ENCODE results near the gene OIP5. TPM values are rescaled to one million over a fixed set of nuclear protein-coding genes. Genes with fewer than 3 reads are reported as not detected.
"Not testable (repeated sequence)": the region's sequence is repeated elsewhere in the genome, so short reads cannot be mapped to it uniquely, and the experiment has no call there.

Gene OIP5
- total RNA-seq, 1 donor from 2014 or later = not detected

- Histone ChIP-seq H3K27ac (peak overlapping the region; percentile 72), H3K9me3 (no peaks in the 10 kb centered on the region), H3K4me3 (peak overlapping the region; percentile 86 to 88), H3K27me3 (no peaks in the 10 kb centered on the region), H3K36me3 (no peaks in the 10 kb centered on the region), H3K4me1 (peaks cover 6% of the 10 kb centered on the region)
- no peak for DNase-seq (ENCODE audit: extremely low spot score in 2 of 2)
- intact Hi-C loops (cut with DNase I) = no loop called here
- TF ChIP-seq POLR2AphosphoS5 (IDR thresholded peaks at IDR 0.05; ENCODE audit: insufficient read depth in 1 of 2, low read depth in 1 of 2) (no peak), POLR2A (IDR thresholded peaks at IDR 0.05) (no peak)
- TF ChIP-seq, protein P1, sequence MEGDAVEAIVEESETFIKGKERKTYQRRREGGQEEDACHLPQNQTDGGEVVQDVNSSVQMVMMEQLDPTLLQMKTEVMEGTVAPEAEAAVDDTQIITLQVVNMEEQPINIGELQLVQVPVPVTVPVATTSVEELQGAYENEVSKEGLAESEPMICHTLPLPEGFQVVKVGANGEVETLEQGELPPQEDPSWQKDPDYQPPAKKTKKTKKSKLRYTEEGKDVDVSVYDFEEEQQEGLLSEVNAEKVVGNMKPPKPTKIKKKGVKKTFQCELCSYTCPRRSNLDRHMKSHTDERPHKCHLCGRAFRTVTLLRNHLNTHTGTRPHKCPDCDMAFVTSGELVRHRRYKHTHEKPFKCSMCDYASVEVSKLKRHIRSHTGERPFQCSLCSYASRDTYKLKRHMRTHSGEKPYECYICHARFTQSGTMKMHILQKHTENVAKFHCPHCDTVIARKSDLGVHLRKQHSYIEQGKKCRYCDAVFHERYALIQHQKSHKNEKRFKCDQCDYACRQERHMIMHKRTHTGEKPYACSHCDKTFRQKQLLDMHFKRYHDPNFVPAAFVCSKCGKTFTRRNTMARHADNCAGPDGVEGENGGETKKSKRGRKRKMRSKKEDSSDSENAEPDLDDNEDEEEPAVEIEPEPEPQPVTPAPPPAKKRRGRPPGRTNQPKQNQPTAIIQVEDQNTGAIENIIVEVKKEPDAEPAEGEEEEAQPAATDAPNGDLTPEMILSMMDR (IDR thresholded peaks at IDR 0.05) = no peak
Measured at GRCh38 chr15:41333026-41333562, 703 bp upstream of the OIP5 start.

GRCh38 chr15:41331833-41332193, 578 bp downstream of the OIP5 start:
- intact Hi-C loops (cut with DNase I) = no loop called here
- peak overlapping the region; percentile 72 for H3K27ac ChIP-seq
- H3K4me3 ChIP-seq = peak overlapping the region; percentile 86 to 88
- no peak for TF ChIP-seq POLR2AphosphoS5 (IDR thresholded peaks at IDR 0.05; ENCODE audit: insufficient read depth in 1 of 2, low read depth in 1 of 2)
- TF ChIP-seq, protein P1 (IDR thresholded peaks at IDR 0.05) = peak in 2 of 3 experiments; percentile 36 to 63
- no peaks in the 10 kb centered on the region for H3K9me3 ChIP-seq
- H3K27me3 ChIP-seq = no peaks in the 10 kb centered on the region
- peaks cover 6% of the 10 kb centered on the region for H3K4me1 ChIP-seq
- DNase-seq (ENCODE audit: extremely low spot score in 2 of 2) = peak in 1 of 2 donors; percentile 89
- H3K36me3 ChIP-seq = no peaks in the 10 kb centered on the region

DNA sequence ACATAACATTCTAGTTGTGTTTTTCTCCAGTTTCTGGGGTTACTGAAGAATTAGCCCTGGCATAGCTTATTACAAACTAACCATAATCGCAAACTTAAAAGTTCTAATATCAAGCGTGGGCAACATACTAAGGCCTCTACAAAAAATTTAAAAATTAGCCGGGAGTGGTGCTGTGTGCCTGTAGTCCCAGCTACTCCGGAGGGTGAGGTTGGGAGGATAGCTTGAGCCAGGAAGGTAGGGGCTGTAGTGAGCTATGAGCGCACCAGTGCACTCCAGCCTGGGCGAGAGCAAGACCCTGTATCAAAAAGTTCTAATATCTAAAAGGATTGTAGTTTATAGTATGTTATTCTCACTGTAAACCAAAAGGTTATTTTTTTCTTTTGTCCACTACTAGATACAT, 1.1 kb downstream of the OIP5 start:
- Histone ChIP-seq H3K27me3 (no peaks in the 10 kb centered on the region), H3K4me3 (no peak overlapping the region), H3K9me3 (no peaks in the 10 kb centered on the region), H3K36me3 (no peaks in the 10 kb centered on the region), H3K4me1 (peaks cover 6% of the 10 kb centered on the region), H3K27ac (no peak overlapping the region)
- no peak for DNase-seq (ENCODE audit: extremely low spot score in 2 of 2)
- TF ChIP-seq, protein P1 (IDR thresholded peaks at IDR 0.05) = no peak
- TF ChIP-seq POLR2A (IDR thresholded peaks at IDR 0.05) = no peak
- no peak for TF ChIP-seq POLR2AphosphoS5 (IDR thresholded peaks at IDR 0.05; ENCODE audit: insufficient read depth in 1 of 2, low read depth in 1 of 2)
- intact Hi-C loops (cut with DNase I) = no loop called here

- H3K36me3 ChIP-seq = no peaks in the 10 kb centered on the region
- no peak overlapping the region for H3K27ac ChIP-seq
- no peak for DNase-seq (ENCODE audit: extremely low spot score in 2 of 2)
- H3K4me1 ChIP-seq = no peaks in the 10 kb centered on the region
- H3K9me3 ChIP-seq = no peaks in the 10 kb centered on the region
- TF ChIP-seq, protein P1 (IDR thresholded peaks at IDR 0.05) = no peak
- TF ChIP-seq POLR2A (IDR thresholded peaks at IDR 0.05) = no peak
- no peak for TF ChIP-seq POLR2AphosphoS5 (IDR thresholded peaks at IDR 0.05; ENCODE audit: insufficient read depth in 1 of 2, low read depth in 1 of 2)
- H3K4me3 ChIP-seq = no peak overlapping the region
- intact Hi-C loops (cut with DNase I) = no loop called here
- H3K27me3 ChIP-seq = no peaks in the 10 kb centered on the region
Measured at GRCh38 chr15:41323611-41324010, 8.8 kb downstream of the OIP5 start.

DNA sequence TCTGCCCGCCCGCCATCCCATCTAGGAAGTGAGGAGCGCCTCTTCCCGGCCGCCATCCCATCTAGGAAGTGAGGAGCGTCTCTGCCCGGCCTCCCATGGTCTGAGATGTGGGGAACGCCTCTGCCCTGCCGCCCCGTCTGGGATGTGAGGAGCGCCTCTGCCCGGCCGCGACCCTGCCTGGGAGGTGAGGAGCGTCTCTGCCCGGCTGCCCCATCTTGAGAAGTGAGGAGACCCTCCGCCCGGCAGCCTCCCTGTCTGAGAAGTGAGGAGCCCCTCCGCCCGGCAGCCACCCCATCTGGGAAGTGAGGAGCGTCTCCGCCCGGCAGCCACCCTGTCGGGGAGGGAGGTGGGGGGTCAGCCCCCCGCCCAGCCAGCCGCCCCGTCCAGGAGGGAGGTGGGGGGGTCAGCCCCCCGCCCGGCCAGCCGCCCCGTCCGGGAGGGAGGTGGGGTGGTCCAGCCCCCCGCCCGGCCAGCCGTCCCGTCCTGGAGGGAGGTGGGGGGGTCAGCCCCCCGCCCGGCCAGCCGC, 11.5 kb downstream of the OIP5 start:
- DNase-seq (ENCODE audit: extremely low spot score in 2 of 2); H3K27me3 ChIP-seq; H3K4me1 ChIP-seq; H3K9me3 ChIP-seq; H3K4me3 ChIP-seq; H3K36me3 ChIP-seq; intact Hi-C loops (cut with DNase I); H3K27ac ChIP-seq: not testable (repeated sequence)

Measured in vagina (tissue), 2 donors.